Neural cell (in vitro differentiated cells): ENCODE data around the gene AP1S1. TPM values are rescaled to one million over a fixed set of nuclear protein-coding genes. Genes with fewer than 3 reads are reported as not detected.

Experiments used
- H2AFZ ChIP-seq: fragments of 200-600, 300-800 bp; sonication (generic), shearing (Covaris generic); 2 replicates; pipeline ENCODE4 v1.6.0; 2014; ENCODE audit warnings: low read depth, mild to moderate bottlenecking, antibody characterized with exemption, low read length, moderate library complexity
- H3F3A ChIP-seq: fragments of 200-600 bp; shearing (Covaris generic); 2 replicates; pipeline ENCODE4 v1.6.1; 2016; ENCODE audit warnings: mild to moderate bottlenecking, moderate library complexity, mixed read lengths, antibody characterized with exemption, low read length; ENCODE audit not compliant: insufficient read depth, poor library complexity, severe bottlenecking
- H3K27ac ChIP-seq: fragments of 200-600, 300-800 bp; sonication (generic), shearing (Covaris generic); 2 replicates; pipeline ENCODE4 v1.5.1; 2014; ENCODE audit warnings: mild to moderate bottlenecking, low read length, moderate library complexity
- H3K27me3 ChIP-seq: fragments of 300-800, 200-600 bp; sonication (generic), shearing (Covaris generic); 2 replicates; pipeline ENCODE4 v1.6.0; 2014; ENCODE audit warnings: mild to moderate bottlenecking, low read depth, low read length, moderate library complexity; ENCODE audit not compliant: insufficient read depth
- H3K36me3 ChIP-seq: fragments of 300-800, 200-600 bp; sonication (generic), shearing (Covaris generic); 2 replicates; pipeline ENCODE4 v1.5.1; 2014; ENCODE audit warnings: mild to moderate bottlenecking, antibody characterized with exemption, low read length, moderate library complexity; ENCODE audit not compliant: insufficient read depth
- H3K4me2 ChIP-seq: fragments of 300-800, 200-600 bp; sonication (generic), shearing (Covaris generic); 2 replicates; pipeline ENCODE4 v1.6.0; 2014; ENCODE audit warnings: mild to moderate bottlenecking, low read length
- H3K4me3 ChIP-seq: fragments of 300-800, 200-600 bp; sonication (generic), shearing (Covaris generic); 2 replicates; pipeline ENCODE4 v1.5.1; 2014; ENCODE audit warnings: mild to moderate bottlenecking, low read length, moderate library complexity
- H3K79me2 ChIP-seq: fragments of 200-600 bp; shearing (Covaris generic); replicated peaks from 2 replicates; pipeline ENCODE4 v1.6.0; 2014; ENCODE audit warnings: mild to moderate bottlenecking, low read length, moderate library complexity; ENCODE audit not compliant: insufficient read depth
- H3K9ac ChIP-seq: fragments of 300-800, 200-600 bp; sonication (generic), shearing (Covaris generic); 2 replicates; pipeline ENCODE4 v1.6.1; 2016; ENCODE audit warnings: mild to moderate bottlenecking, low read length, mixed read lengths
- H3K9me2 ChIP-seq: fragments of 200-600 bp; shearing (Covaris generic); 2 replicates; pipeline ENCODE4 v1.6.1; 2016; ENCODE audit warnings: mild to moderate bottlenecking, low read length, mixed read lengths; ENCODE audit not compliant: insufficient read depth
- H3K9me3 ChIP-seq: fragments of 200-600, 300-800 bp; sonication (generic), shearing (Covaris generic); 2 replicates; pipeline ENCODE4 v1.6.1; 2016; ENCODE audit warnings: mild to moderate bottlenecking, mixed run types, low read length, moderate library complexity, mixed read lengths
- H4K20me1 ChIP-seq: fragments of 200-600 bp; shearing (Covaris generic); 2 replicates; pipeline ENCODE4 v1.6.1; 2016; ENCODE audit warnings: mild to moderate bottlenecking, mixed run types; ENCODE audit not compliant: insufficient read depth
- EP300 ChIP-seq: fragments of 450-650 bp; conservative IDR thresholded peaks from 2 replicates; pipeline ENCODE4 v1.6.1; 2014; ENCODE audit warnings: antibody characterized with exemption, mild to moderate bottlenecking, moderate library complexity; ENCODE audit not compliant: poor library complexity, severe bottlenecking
- EZH2 ChIP-seq: fragments of 200-600, 300-800 bp; shearing (Covaris generic), sonication (generic); IDR thresholded peaks from 2 replicates; pipeline ENCODE4 v1.6.1; 2014; ENCODE audit warnings: antibody characterized with exemption, low read length, borderline replicate concordance, mild to moderate bottlenecking; ENCODE audit not compliant: insufficient read depth, poor library complexity, severe bottlenecking
- MXI1 ChIP-seq: fragments of 450-650 bp; conservative IDR thresholded peaks from 2 replicates; pipeline ENCODE4 v1.6.1; 2014; ENCODE audit warnings: antibody characterized with exemption, mild to moderate bottlenecking; ENCODE audit not compliant: poor library complexity, severe bottlenecking
- POLR2AphosphoS5 ChIP-seq: IDR thresholded peaks from 2 replicates; pipeline ENCODE4 v1.6.1; 2012
- RAD21 ChIP-seq: fragments of 450-650 bp; conservative IDR thresholded peaks from 2 replicates; pipeline ENCODE4 v1.6.1; 2014; ENCODE audit warnings: antibody characterized with exemption, mild to moderate bottlenecking, moderate library complexity
- SMC3 ChIP-seq: fragments of 450-650 bp; conservative IDR thresholded peaks from 2 replicates; pipeline ENCODE4 v1.6.1; 2014; ENCODE audit warnings: antibody characterized with exemption, mild to moderate bottlenecking, moderate library complexity; ENCODE audit not compliant: poor library complexity
- TAF1 ChIP-seq: IDR thresholded peaks from 2 replicates; pipeline ENCODE4 v1.6.1; 2012; ENCODE audit warnings: low read depth
- polyA plus RNA-seq: library from polyadenylated mRNA; depleted of rRNA; stranded (reverse); fragments of >200 nt; gene quantifications from 2 replicates; pipeline ENCODE4 v1.2.3, GENCODE V29; 2014
- TF ChIP-seq, protein P1 (sequence below): fragments of 450-650 bp; IDR thresholded peaks from 2 replicates; pipeline ENCODE4 v1.5.1; 2014; ENCODE audit warnings: antibody characterized with exemption, mild to moderate bottlenecking, moderate library complexity; ENCODE audit not compliant: poor library complexity, severe bottlenecking
- TF ChIP-seq, protein P2 (sequence below): IDR thresholded peaks from 2 replicates; pipeline ENCODE4 v1.6.1; 2012; ENCODE audit warnings: borderline replicate concordance

Gene AP1S1
- polyA plus RNA-seq, 1 donor from 2014 or later: 344 TPM

DNA sequence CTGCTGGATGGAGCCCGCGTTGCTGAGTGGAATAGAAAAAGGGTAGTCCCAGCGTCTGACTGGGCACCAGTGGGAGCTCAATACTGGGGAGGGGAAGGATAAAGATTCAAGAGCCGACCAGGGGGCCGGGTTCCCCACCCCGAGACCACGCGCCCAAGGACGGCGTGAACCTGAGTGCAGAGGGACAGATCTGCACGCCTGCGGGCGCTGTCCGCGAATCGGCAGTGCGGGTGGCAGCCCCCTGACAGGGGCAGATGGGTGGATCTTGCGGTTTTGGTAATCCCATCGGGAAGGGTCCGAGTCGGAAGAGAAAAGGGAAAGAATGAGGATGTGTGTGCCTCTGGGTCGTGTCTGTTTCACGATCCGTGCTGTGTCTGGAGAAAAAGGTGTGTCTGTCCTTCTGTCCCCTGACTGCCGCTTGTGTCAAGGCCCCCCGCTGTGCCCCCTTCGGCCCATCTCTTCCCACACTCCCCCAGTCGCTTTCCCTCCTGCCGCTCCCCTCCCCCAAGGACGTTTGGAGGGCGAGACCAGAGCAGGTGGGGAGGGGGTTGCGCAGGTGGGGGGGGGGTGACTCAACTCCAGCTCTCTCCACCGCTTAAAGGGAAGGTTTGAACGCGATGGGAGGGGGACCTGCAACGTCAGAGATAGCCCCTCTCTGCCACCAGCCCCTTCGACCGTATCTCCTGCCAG, 11.8 kb downstream of the AP1S1 start:
- H3K9me3 ChIP-seq: no peaks in the 10 kb centered on the region
- no peaks in the 10 kb centered on the region for H3K9me2 ChIP-seq
- no peaks in the 10 kb centered on the region for H3F3A ChIP-seq
- peak overlapping the region; percentile 97 for H3K4me2 ChIP-seq
- H3K4me3 ChIP-seq: peak overlapping the region; percentile 94
- TF ChIP-seq, protein P1, sequence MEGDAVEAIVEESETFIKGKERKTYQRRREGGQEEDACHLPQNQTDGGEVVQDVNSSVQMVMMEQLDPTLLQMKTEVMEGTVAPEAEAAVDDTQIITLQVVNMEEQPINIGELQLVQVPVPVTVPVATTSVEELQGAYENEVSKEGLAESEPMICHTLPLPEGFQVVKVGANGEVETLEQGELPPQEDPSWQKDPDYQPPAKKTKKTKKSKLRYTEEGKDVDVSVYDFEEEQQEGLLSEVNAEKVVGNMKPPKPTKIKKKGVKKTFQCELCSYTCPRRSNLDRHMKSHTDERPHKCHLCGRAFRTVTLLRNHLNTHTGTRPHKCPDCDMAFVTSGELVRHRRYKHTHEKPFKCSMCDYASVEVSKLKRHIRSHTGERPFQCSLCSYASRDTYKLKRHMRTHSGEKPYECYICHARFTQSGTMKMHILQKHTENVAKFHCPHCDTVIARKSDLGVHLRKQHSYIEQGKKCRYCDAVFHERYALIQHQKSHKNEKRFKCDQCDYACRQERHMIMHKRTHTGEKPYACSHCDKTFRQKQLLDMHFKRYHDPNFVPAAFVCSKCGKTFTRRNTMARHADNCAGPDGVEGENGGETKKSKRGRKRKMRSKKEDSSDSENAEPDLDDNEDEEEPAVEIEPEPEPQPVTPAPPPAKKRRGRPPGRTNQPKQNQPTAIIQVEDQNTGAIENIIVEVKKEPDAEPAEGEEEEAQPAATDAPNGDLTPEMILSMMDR: peak; percentile 11
- TF ChIP-seq EZH2 (no peak), TAF1 (peak; percentile 27)
- TF ChIP-seq, protein P2, sequence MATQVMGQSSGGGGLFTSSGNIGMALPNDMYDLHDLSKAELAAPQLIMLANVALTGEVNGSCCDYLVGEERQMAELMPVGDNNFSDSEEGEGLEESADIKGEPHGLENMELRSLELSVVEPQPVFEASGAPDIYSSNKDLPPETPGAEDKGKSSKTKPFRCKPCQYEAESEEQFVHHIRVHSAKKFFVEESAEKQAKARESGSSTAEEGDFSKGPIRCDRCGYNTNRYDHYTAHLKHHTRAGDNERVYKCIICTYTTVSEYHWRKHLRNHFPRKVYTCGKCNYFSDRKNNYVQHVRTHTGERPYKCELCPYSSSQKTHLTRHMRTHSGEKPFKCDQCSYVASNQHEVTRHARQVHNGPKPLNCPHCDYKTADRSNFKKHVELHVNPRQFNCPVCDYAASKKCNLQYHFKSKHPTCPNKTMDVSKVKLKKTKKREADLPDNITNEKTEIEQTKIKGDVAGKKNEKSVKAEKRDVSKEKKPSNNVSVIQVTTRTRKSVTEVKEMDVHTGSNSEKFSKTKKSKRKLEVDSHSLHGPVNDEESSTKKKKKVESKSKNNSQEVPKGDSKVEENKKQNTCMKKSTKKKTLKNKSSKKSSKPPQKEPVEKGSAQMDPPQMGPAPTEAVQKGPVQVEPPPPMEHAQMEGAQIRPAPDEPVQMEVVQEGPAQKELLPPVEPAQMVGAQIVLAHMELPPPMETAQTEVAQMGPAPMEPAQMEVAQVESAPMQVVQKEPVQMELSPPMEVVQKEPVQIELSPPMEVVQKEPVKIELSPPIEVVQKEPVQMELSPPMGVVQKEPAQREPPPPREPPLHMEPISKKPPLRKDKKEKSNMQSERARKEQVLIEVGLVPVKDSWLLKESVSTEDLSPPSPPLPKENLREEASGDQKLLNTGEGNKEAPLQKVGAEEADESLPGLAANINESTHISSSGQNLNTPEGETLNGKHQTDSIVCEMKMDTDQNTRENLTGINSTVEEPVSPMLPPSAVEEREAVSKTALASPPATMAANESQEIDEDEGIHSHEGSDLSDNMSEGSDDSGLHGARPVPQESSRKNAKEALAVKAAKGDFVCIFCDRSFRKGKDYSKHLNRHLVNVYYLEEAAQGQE: no peak
- no peaks in the 10 kb centered on the region for H3K79me2 ChIP-seq
- no peaks in the 10 kb centered on the region for H3K36me3 ChIP-seq
- peaks cover 45% of the 10 kb centered on the region for H3K27me3 ChIP-seq
- H3K9ac ChIP-seq: peak overlapping the region; percentile 93
- H3K27ac ChIP-seq: peak overlapping the region; percentile 93
- H2AFZ ChIP-seq: no peak overlapping the region
- no peaks in the 10 kb centered on the region for H4K20me1 ChIP-seq

DNA sequence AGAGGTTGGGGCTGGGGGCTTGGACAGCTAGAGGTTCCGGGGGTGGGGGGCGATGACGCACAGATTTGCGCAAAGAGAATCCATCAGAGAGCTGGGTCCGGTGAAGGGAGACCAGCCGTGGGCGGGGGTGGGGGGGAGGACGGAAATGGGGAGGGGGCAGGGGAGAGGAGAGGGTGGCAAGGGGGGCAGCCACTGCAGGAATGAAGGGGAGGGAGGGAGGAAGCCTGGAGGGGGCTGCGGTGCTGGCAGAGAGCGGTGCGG, 12.3 kb downstream of the AP1S1 start:
- peaks cover 49% of the 10 kb centered on the region for H3K27me3 ChIP-seq
- H3K4me2 ChIP-seq: peak overlapping the region; percentile 98
- TF ChIP-seq SMC3 (no peak), MXI1 (no peak), EZH2 (no peak), EP300 (no peak), TAF1 (no peak), RAD21 (no peak), POLR2AphosphoS5 (no peak)
- TF ChIP-seq, protein P1: no peak
- TF ChIP-seq, protein P2: no peak
- no peaks in the 10 kb centered on the region for H3K79me2 ChIP-seq
- H3K9me2 ChIP-seq: no peaks in the 10 kb centered on the region
- no peaks in the 10 kb centered on the region for H4K20me1 ChIP-seq
- peak overlapping the region; percentile 94 for H3K4me3 ChIP-seq
- H3K9me3 ChIP-seq: no peaks in the 10 kb centered on the region
- H3K36me3 ChIP-seq: no peaks in the 10 kb centered on the region
- H3K27ac ChIP-seq: peak overlapping the region; percentile 93
- no peak overlapping the region for H2AFZ ChIP-seq
- no peaks in the 10 kb centered on the region for H3F3A ChIP-seq
- H3K9ac ChIP-seq: peak overlapping the region; percentile 93
